ENCODE data around the gene UPK3A. TPM values are rescaled to one million over a fixed set of nuclear protein-coding genes. Genes with fewer than 3 reads are reported as not detected.
A peak's percentile ranks its signal among the peaks of the same experiment; 100 is the strongest.

Gene UPK3A
- total and polyA plus RNA-seq, 9 donors, result 0.19 to 4.3 (median 0.43) TPM; not detected in 5

GRCh38 chr22:45338795-45339194 is 54.0 kb downstream of the UPK3A start:
- DNase-seq, result no peak
- no peaks in the 10 kb centered on the region for H3K27me3 ChIP-seq (ENCODE audit: control insufficient read depth, insufficient read depth, low read length)
- peaks cover 39% of the 10 kb centered on the region for H3K4me1 ChIP-seq (ENCODE audit: control insufficient read depth, insufficient read depth, low read length)
- no peaks in the 10 kb centered on the region for H3K9me3 ChIP-seq (replicated peaks; ENCODE audit: control insufficient read depth, low read depth, low read length)
- no peak overlapping the region for H3K4me3 ChIP-seq (ENCODE audit: low read length)
- WGBS (ENCODE audit: insufficient coverage), result 100% methylated on average over 2 of the region's 7 CpGs
- no peak overlapping the region for H3K27ac ChIP-seq (ENCODE audit: low read length)
- peaks cover 40% of the 10 kb centered on the region for H3K36me3 ChIP-seq (ENCODE audit: control insufficient read depth, insufficient read depth, low read length)

GRCh38 chr22:45340323-45340722 is 55.6 kb downstream of the UPK3A start:
- H3K4me3 ChIP-seq (ENCODE audit: low read length), result no peak overlapping the region
- no peak for DNase-seq
- no peak overlapping the region for H3K27ac ChIP-seq (ENCODE audit: low read length)
- H3K27me3 ChIP-seq (ENCODE audit: control insufficient read depth, insufficient read depth, low read length), result no peaks in the 10 kb centered on the region
- 86% methylated on average over 6 of the region's 8 CpGs for WGBS (ENCODE audit: insufficient coverage)
- peaks cover 26% of the 10 kb centered on the region for H3K4me1 ChIP-seq (ENCODE audit: control insufficient read depth, insufficient read depth, low read length)
- peaks cover 34% of the 10 kb centered on the region for H3K36me3 ChIP-seq (ENCODE audit: control insufficient read depth, insufficient read depth, low read length)
- H3K9me3 ChIP-seq (replicated peaks; ENCODE audit: control insufficient read depth, low read depth, low read length), result no peaks in the 10 kb centered on the region

GRCh38 chr22:45341498-45341897 is 56.7 kb downstream of the UPK3A start:
- H3K27me3 ChIP-seq (ENCODE audit: control insufficient read depth, insufficient read depth, low read length), result no peaks in the 10 kb centered on the region
- peaks cover 36% of the 10 kb centered on the region for H3K36me3 ChIP-seq (ENCODE audit: control insufficient read depth, insufficient read depth, low read length)
- no peaks in the 10 kb centered on the region for H3K9me3 ChIP-seq (replicated peaks; ENCODE audit: control insufficient read depth, low read depth, low read length)
- H3K4me1 ChIP-seq (ENCODE audit: control insufficient read depth, insufficient read depth, low read length), result peaks cover 16% of the 10 kb centered on the region
- peak; percentile 24 for DNase-seq
- H3K4me3 ChIP-seq (ENCODE audit: low read length), result no peak overlapping the region
- H3K27ac ChIP-seq (ENCODE audit: low read length), result no peak overlapping the region
- WGBS (ENCODE audit: insufficient coverage), result 60% methylated on average over 1 of the region's 6 CpGs

GRCh38 chr22:45343143-45343542 is 58.4 kb downstream of the UPK3A start:
- Histone ChIP-seq H3K27me3 (ENCODE audit: control insufficient read depth, insufficient read depth, low read length) (no peaks in the 10 kb centered on the region), H3K4me3 (ENCODE audit: low read length) (no peak overlapping the region), H3K4me1 (ENCODE audit: control insufficient read depth, insufficient read depth, low read length) (peaks cover 6% of the 10 kb centered on the region), H3K27ac (ENCODE audit: low read length) (no peak overlapping the region), H3K9me3 (replicated peaks; ENCODE audit: control insufficient read depth, low read depth, low read length) (no peaks in the 10 kb centered on the region), H3K36me3 (ENCODE audit: control insufficient read depth, insufficient read depth, low read length) (peaks cover 36% of the 10 kb centered on the region)
- WGBS (ENCODE audit: insufficient coverage), result 96% methylated on average over 3 of the region's 8 CpGs
- no peak for DNase-seq

GRCh38 chr22:45344334-45344733 is 59.6 kb downstream of the UPK3A start:
- no peaks in the 10 kb centered on the region for H3K27me3 ChIP-seq (ENCODE audit: control insufficient read depth, insufficient read depth, low read length)
- H3K4me3 ChIP-seq (ENCODE audit: low read length), result no peak overlapping the region
- H3K36me3 ChIP-seq (ENCODE audit: control insufficient read depth, insufficient read depth, low read length), result peaks cover 29% of the 10 kb centered on the region
- no peak for DNase-seq
- WGBS (ENCODE audit: insufficient coverage), result 30% methylated on average over 3 of the region's 5 CpGs
- no peaks in the 10 kb centered on the region for H3K9me3 ChIP-seq (replicated peaks; ENCODE audit: control insufficient read depth, low read depth, low read length)
- no peak overlapping the region for H3K27ac ChIP-seq (ENCODE audit: low read length)
- peaks cover 6% of the 10 kb centered on the region for H3K4me1 ChIP-seq (ENCODE audit: control insufficient read depth, insufficient read depth, low read length)

Other genes starting within 250 kb of the UPK3A start
- 20.1 TPM for gene NUP50, start 121.0 kb upstream of the UPK3A start, total RNA-seq
- gene NUP50, start 121.0 kb upstream of the UPK3A start, polyA plus RNA-seq (ENCODE audit: insufficient read depth in 1 of 8, insufficient read length in 8 of 8, low replicate concordance in 1 of 8), result 10 to 100 TPM; 16.9 to 28.5 (median 21.2) TPM
- 15.1 TPM for gene KIAA0930, start 44.1 kb upstream of the UPK3A start, total RNA-seq
- gene KIAA0930, start 44.1 kb upstream of the UPK3A start, polyA plus RNA-seq (ENCODE audit: insufficient read depth in 1 of 8, insufficient read length in 8 of 8, low replicate concordance in 1 of 8), result 10 to 100 TPM; 11.7 to 23.4 (median 16.0) TPM
- 16.9 TPM for gene FAM118A, start 25.0 kb downstream of the UPK3A start, total RNA-seq
- gene FAM118A, start 25.0 kb downstream of the UPK3A start, polyA plus RNA-seq (ENCODE audit: insufficient read depth in 1 of 8, insufficient read length in 8 of 8, low replicate concordance in 1 of 8), result 10 to 100 TPM; 13.4 to 30.0 (median 19.3) TPM
- gene SMC1B, start 128.7 kb downstream of the UPK3A start, total RNA-seq, result 0.04 TPM
- gene SMC1B, start 128.7 kb downstream of the UPK3A start, polyA plus RNA-seq (ENCODE audit: insufficient read depth in 1 of 8, insufficient read length in 8 of 8, low replicate concordance in 1 of 8), result under 1 TPM in 7 of 8 donors, not detected in 1; 0.05 to 0.16 (median 0.09) TPM
- 1.4 TPM for gene RIBC2, start 128.7 kb downstream of the UPK3A start, total RNA-seq
- 1 to 10 TPM; 1.6 to 3.2 (median 2.7) TPM for gene RIBC2, start 128.7 kb downstream of the UPK3A start, polyA plus RNA-seq (ENCODE audit: insufficient read depth in 1 of 8, insufficient read length in 8 of 8, low replicate concordance in 1 of 8)
- 104 TPM for gene FBLN1, start 217.9 kb downstream of the UPK3A start, total RNA-seq
- 100 to 1,000 TPM in 7 of 8 donors, 10 to 100 TPM in 1; 93.4 to 235 (median 159) TPM for gene FBLN1, start 217.9 kb downstream of the UPK3A start, polyA plus RNA-seq (ENCODE audit: insufficient read depth in 1 of 8, insufficient read length in 8 of 8, low replicate concordance in 1 of 8)